Stomach smooth muscle (tissue), 2 donors: ENCODE results near the gene KCNG1.
"Not testable (repeated sequence)": the region's sequence is repeated elsewhere in the genome, so short reads cannot be mapped to it uniquely, and the experiment has no call there.

Source experiments
- H3K27ac ChIP-seq: one replicate; pipeline ENCODE4 v1.7.0; 2013; ENCODE audit warnings: mild to moderate bottlenecking, low read length, inconsistent platforms
- H3K27me3 ChIP-seq, 2 donors: one replicate each; pipeline ENCODE4 v1.7.0; 2013; ENCODE audit warnings: low read length in 2 of 2; ENCODE audit not compliant: insufficient read depth in 2 of 2, control insufficient read depth in 1 of 2
- H3K36me3 ChIP-seq, 2 donors: one replicate each; pipeline ENCODE4 v1.7.0; 2013; ENCODE audit warnings: low read length in 2 of 2; ENCODE audit not compliant: control insufficient read depth in 2 of 2, insufficient read depth in 2 of 2
- H3K4me1 ChIP-seq: one replicate; pipeline ENCODE4 v1.7.0; 2013; ENCODE audit warnings: low read length; ENCODE audit not compliant: control insufficient read depth, insufficient read depth
- H3K4me3 ChIP-seq, 2 donors: one replicate each; pipeline ENCODE4 v1.7.0; 2013; ENCODE audit warnings: low read length in 2 of 2
- H3K9ac ChIP-seq, 2 donors: one replicate each; pipeline ENCODE4 v1.7.0; 2013; ENCODE audit warnings: low read length in 2 of 2, mild to moderate bottlenecking in 1 of 2
- H3K9me3 ChIP-seq, 2 donors: one replicate each; pipeline ENCODE4 v1.7.0; 2013; ENCODE audit warnings: low read length in 2 of 2; ENCODE audit not compliant: control insufficient read depth in 2 of 2
- donor health status: healthy.
- donor health status: Pancreatic carcinoma.

KCNG1 gene

GRCh38 chr20:51050531-51051075 is 27.7 kb upstream of the KCNG1 start:
- no peaks in the 10 kb centered on the region for H3K4me1 ChIP-seq
- H3K9ac ChIP-seq: no peak overlapping the region
- H3K9me3 ChIP-seq: peaks cover 5 to 10% of the 10 kb centered on the region in 2 donors
- no peaks in the 10 kb centered on the region for H3K27me3 ChIP-seq
- H3K36me3 ChIP-seq: no peaks in the 10 kb centered on the region
- H3K27ac ChIP-seq: no peak overlapping the region
- H3K4me3 ChIP-seq: no peak overlapping the region

GRCh38 chr20:51046021-51046985 is 23.4 kb upstream of the KCNG1 start:
- no peak overlapping the region for H3K4me3 ChIP-seq
- no peaks in the 10 kb centered on the region for H3K36me3 ChIP-seq
- no peaks in the 10 kb centered on the region for H3K27me3 ChIP-seq
- no peak overlapping the region for H3K9ac ChIP-seq
- H3K27ac ChIP-seq: no peak overlapping the region
- peaks cover 5 to 10% of the 10 kb centered on the region in 2 donors for H3K9me3 ChIP-seq
- no peaks in the 10 kb centered on the region for H3K4me1 ChIP-seq

- not testable (repeated sequence) for H3K4me1 ChIP-seq, H3K27ac ChIP-seq
These were observed 22.6 kb upstream of the KCNG1 start for GRCh38 chr20:51045492-51045891.

GRCh38 chr20:51044796-51045195 is 21.9 kb upstream of the KCNG1 start:
- no peaks in the 10 kb centered on the region for H3K27me3 ChIP-seq
- H3K9me3 ChIP-seq: peaks cover 5 to 10% of the 10 kb centered on the region in 2 donors
- no peak overlapping the region for H3K9ac ChIP-seq
- H3K4me1 ChIP-seq: no peaks in the 10 kb centered on the region
- H3K4me3 ChIP-seq: no peak overlapping the region
- no peaks in the 10 kb centered on the region for H3K36me3 ChIP-seq
- H3K27ac ChIP-seq: no peak overlapping the region

More at GRCh38 chr20:51045492-51045891, 22.6 kb upstream of the KCNG1 start:
- not testable (repeated sequence) for H3K9me3 ChIP-seq, H3K27me3 ChIP-seq, H3K4me3 ChIP-seq, H3K36me3 ChIP-seq, H3K9ac ChIP-seq

- H3K9me3 ChIP-seq: peaks cover 5 to 10% of the 10 kb centered on the region in 2 donors
- H3K9ac ChIP-seq: no peak overlapping the region
- no peaks in the 10 kb centered on the region for H3K27me3 ChIP-seq
These were observed 20.9 kb upstream of the KCNG1 start for GRCh38 chr20:51043811-51044210.

GRCh38 chr20:51042657-51043247 is 19.8 kb upstream of the KCNG1 start:
- Histone ChIP-seq H3K36me3 (no peaks in the 10 kb centered on the region), H3K9ac (no peak overlapping the region), H3K9me3 (peaks cover 5 to 10% of the 10 kb centered on the region in 2 donors), H3K4me1 (no peaks in the 10 kb centered on the region), H3K4me3 (no peak overlapping the region), H3K27me3 (no peaks in the 10 kb centered on the region), H3K27ac (no peak overlapping the region)

More at GRCh38 chr20:51043811-51044210, 20.9 kb upstream of the KCNG1 start:
- H3K4me1 ChIP-seq: no peaks in the 10 kb centered on the region
- no peak overlapping the region for H3K4me3 ChIP-seq
- no peak overlapping the region for H3K27ac ChIP-seq
- H3K36me3 ChIP-seq: no peaks in the 10 kb centered on the region

- Histone ChIP-seq H3K27me3 (peaks cover 0 to under 1% of the 10 kb centered on the region in 2 donors), H3K4me1 (no peaks in the 10 kb centered on the region), H3K9ac (no peak overlapping the region), H3K27ac (no peak overlapping the region), H3K9me3 (peaks cover 5 to 10% of the 10 kb centered on the region in 2 donors), H3K4me3 (no peak overlapping the region), H3K36me3 (no peaks in the 10 kb centered on the region)
These were observed 19.2 kb upstream of the KCNG1 start for GRCh38 chr20:51042064-51042463.

GRCh38 chr20:51037532-51038115 is 14.7 kb upstream of the KCNG1 start:
- H3K9me3 ChIP-seq: no peaks in the 10 kb centered on the region
- no peaks in the 10 kb centered on the region for H3K36me3 ChIP-seq
- no peak overlapping the region for H3K9ac ChIP-seq
- peaks cover 0 to 4% of the 10 kb centered on the region in 2 donors for H3K27me3 ChIP-seq
- peaks cover 2% of the 10 kb centered on the region for H3K4me1 ChIP-seq
- no peak overlapping the region for H3K4me3 ChIP-seq
- no peak overlapping the region for H3K27ac ChIP-seq

GRCh38 chr20:51036827-51037531 is 14.1 kb upstream of the KCNG1 start:
- Histone ChIP-seq H3K36me3 (no peaks in the 10 kb centered on the region), H3K4me1 (peaks cover 2% of the 10 kb centered on the region), H3K27me3 (peaks cover 0 to 9% of the 10 kb centered on the region in 2 donors), H3K9ac (no peak overlapping the region), H3K4me3 (no peak overlapping the region), H3K27ac (no peak overlapping the region), H3K9me3 (no peaks in the 10 kb centered on the region)

GRCh38 chr20:51036226-51036625 is 13.3 kb upstream of the KCNG1 start:
- H3K9me3 ChIP-seq: no peaks in the 10 kb centered on the region
- no peak overlapping the region for H3K4me3 ChIP-seq
- H3K27ac ChIP-seq: no peak overlapping the region
- H3K9ac ChIP-seq: no peak overlapping the region
- peaks cover 2% of the 10 kb centered on the region for H3K4me1 ChIP-seq
- H3K27me3 ChIP-seq: peaks cover 0 to 16% of the 10 kb centered on the region in 2 donors
- H3K36me3 ChIP-seq: no peaks in the 10 kb centered on the region
